DOHH2 (cell line): ENCODE measurements around the gene NYNRIN.

ENCODE experiments used
- H3F3A ChIP-seq: fragments of 200-600 bp; sonication (generic), shearing (Covaris generic); 2 replicates; pipeline ENCODE4 v1.6.0; 2016; ENCODE audit warnings: antibody characterized with exemption, mild to moderate bottlenecking; ENCODE audit not compliant: control insufficient read depth, insufficient read depth
- H3K27ac ChIP-seq: fragments of 200-600 bp; sonication (generic); 2 replicates; pipeline ENCODE4 v1.5.1; 2014; ENCODE audit warnings: low read depth, mild to moderate bottlenecking, low read length, moderate library complexity
- H3K27me3 ChIP-seq: fragments of 200-600 bp; sonication (generic); 2 replicates; pipeline ENCODE4 v1.6.1; 2014; ENCODE audit warnings: mild to moderate bottlenecking, low read length, mixed read lengths; ENCODE audit not compliant: control insufficient read depth
- H3K36me3 ChIP-seq: fragments of 200-600 bp; sonication (generic); 2 replicates; pipeline ENCODE4 v1.6.1; 2014; ENCODE audit warnings: mild to moderate bottlenecking, low read length, moderate library complexity, mixed read lengths; ENCODE audit not compliant: control insufficient read depth
- H3K4me1 ChIP-seq: fragments of 200-600 bp; sonication (generic); 2 replicates; pipeline ENCODE4 v1.6.1; 2014; ENCODE audit warnings: mild to moderate bottlenecking, low read length, mixed read lengths; ENCODE audit not compliant: control insufficient read depth
- H3K4me2 ChIP-seq: fragments of 200-600 bp; sonication (generic); 2 replicates; pipeline ENCODE4 v1.6.0; 2014; ENCODE audit warnings: mild to moderate bottlenecking, low read length, moderate library complexity
- H3K4me3 ChIP-seq: fragments of 200-600 bp; sonication (generic); 2 replicates; pipeline ENCODE4 v1.5.1; 2014; ENCODE audit warnings: mild to moderate bottlenecking, low read length, mixed read lengths
- H3K79me2 ChIP-seq: fragments of 200-600 bp; sonication (generic); 2 replicates; pipeline ENCODE4 v1.6.1; 2014; ENCODE audit warnings: mild to moderate bottlenecking, low read length, mixed read lengths; ENCODE audit not compliant: control insufficient read depth
- H3K9me2 ChIP-seq: fragments of 200-600 bp; sonication (generic); replicated peaks from 2 replicates; pipeline ENCODE4 v1.6.1; 2014; ENCODE audit warnings: mild to moderate bottlenecking, low read length, mixed read lengths; ENCODE audit not compliant: control insufficient read depth
- H3K9me3 ChIP-seq: fragments of 200-600 bp; sonication (generic); 2 replicates; pipeline ENCODE4 v1.6.1; 2014; ENCODE audit warnings: antibody characterized with exemption, low read length, mixed read lengths; ENCODE audit not compliant: control insufficient read depth, insufficient read depth
- H4K20me1 ChIP-seq: fragments of 200-600 bp; sonication (generic); 2 replicates; pipeline ENCODE4 v1.6.0; 2014; ENCODE audit warnings: low read depth, mild to moderate bottlenecking, antibody characterized with exemption, low read length, moderate library complexity; ENCODE audit not compliant: control insufficient read depth, insufficient read depth
- EZH2phosphoT487 ChIP-seq: fragments of 200-600 bp; sonication (generic); IDR thresholded peaks from 2 replicates; pipeline ENCODE4 v1.6.1; 2017; ENCODE audit warnings: borderline replicate concordance, mild to moderate bottlenecking, antibody characterized with exemption, low read length, moderate library complexity, mixed read lengths
- TF ChIP-seq, protein P1 (sequence below): fragments of 200-600 bp; sonication (generic); IDR thresholded peaks from one replicate; pipeline ENCODE4 v1.5.1; 2014; ENCODE audit warnings: antibody characterized with exemption, mild to moderate bottlenecking, low read depth, low read length; ENCODE audit not compliant: poor library complexity, severe bottlenecking

The NYNRIN gene

DNA sequence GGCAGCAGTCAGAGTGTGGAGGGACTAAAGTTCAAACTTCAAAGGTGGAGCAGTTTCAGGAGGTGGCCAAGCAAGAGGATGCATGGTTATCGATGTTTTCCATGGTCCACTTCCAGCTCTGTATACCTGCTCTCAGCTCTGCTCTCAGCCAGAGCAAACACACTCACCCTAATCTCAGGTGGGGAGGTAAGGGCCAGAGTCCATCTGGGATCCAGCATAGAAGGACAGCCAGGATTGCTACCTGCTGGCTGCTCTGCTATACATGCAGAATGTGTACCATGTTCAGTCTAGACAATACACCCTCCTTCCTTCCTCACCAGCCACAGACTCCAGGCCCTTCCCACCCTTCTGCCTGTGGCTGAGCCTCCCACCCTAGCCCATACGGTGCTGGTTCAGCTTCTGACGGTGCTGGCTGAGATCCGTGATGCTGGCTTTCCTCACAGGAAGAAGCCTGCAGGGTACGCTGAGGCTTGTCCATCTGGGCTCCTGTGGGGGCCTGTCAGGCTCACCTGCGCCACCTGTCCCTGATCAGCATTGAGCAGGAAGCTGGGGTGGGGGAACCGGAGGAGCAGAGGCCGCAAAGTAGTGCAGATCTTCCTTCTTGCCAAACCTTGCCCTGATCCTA lies 28.2 kb downstream of the NYNRIN start:
- no peak for TF ChIP-seq EZH2phosphoT487
- TF ChIP-seq, protein P1, sequence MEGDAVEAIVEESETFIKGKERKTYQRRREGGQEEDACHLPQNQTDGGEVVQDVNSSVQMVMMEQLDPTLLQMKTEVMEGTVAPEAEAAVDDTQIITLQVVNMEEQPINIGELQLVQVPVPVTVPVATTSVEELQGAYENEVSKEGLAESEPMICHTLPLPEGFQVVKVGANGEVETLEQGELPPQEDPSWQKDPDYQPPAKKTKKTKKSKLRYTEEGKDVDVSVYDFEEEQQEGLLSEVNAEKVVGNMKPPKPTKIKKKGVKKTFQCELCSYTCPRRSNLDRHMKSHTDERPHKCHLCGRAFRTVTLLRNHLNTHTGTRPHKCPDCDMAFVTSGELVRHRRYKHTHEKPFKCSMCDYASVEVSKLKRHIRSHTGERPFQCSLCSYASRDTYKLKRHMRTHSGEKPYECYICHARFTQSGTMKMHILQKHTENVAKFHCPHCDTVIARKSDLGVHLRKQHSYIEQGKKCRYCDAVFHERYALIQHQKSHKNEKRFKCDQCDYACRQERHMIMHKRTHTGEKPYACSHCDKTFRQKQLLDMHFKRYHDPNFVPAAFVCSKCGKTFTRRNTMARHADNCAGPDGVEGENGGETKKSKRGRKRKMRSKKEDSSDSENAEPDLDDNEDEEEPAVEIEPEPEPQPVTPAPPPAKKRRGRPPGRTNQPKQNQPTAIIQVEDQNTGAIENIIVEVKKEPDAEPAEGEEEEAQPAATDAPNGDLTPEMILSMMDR, result no peak
- Histone ChIP-seq H3K79me2 (peaks cover 20% of the 10 kb centered on the region), H3F3A (no peaks in the 10 kb centered on the region), H3K27me3 (no peaks in the 10 kb centered on the region), H3K4me1 (peaks cover 55% of the 10 kb centered on the region), H3K27ac (no peak overlapping the region), H3K4me3 (no peak overlapping the region), H4K20me1 (peaks cover 3% of the 10 kb centered on the region; the same call in 1 of the 2 replicates), H3K4me2 (no peak overlapping the region), H3K36me3 (peaks cover 10% of the 10 kb centered on the region), H3K9me2 (no peaks in the 10 kb centered on the region), H3K9me3 (no peaks in the 10 kb centered on the region)

DNA sequence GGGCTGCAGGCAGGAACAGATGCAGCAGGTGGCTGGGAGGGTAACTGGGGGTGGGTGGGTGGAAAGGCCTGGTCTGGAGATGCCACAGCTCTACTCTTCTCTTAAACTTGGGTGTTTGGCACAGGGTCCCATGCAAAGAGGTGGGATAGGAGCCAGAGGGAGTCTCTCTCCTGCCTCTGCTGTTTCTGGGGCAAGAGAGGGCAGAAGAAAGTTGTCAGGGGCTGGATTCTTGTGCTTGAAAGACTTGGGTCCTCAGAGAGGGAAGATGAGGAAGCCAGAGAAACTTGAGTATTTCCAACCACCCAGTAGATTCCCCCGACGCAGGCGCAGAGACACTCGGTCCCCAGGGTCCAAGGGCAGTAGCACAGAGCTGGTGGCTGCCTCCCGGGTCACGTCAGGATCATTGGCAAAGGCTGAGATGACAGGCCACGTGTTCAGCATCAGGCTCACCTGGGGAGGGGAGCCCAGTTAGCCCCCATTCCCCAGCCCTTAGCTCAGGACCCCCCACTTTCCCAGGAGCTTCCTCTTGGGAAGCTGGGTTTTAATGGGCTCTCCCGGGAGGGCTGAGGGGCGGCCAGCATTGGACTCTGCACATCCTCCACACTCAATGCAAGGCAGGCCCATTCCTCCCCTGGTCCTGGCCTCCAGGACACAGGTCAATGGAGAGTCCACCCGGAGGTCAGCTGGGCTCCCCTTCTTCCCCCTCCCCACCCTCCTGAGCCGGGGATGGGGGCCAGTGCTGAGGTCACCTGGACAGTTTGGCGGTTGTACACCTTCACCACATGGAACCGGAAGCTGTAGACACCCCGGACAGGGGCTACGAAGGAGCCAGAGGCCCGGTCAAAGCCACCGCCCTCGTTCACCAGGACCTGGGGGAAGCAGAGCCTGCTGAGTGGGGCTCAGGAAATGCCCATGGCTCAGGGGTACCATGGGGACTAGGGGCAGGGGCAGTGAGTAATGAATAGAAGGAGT lies 29.0 kb downstream of the NYNRIN start:
- H4K20me1 ChIP-seq, result peaks cover 6% of the 10 kb centered on the region; the same call in 1 of the 2 replicates
- no peak overlapping the region for H3K4me2 ChIP-seq
- H3K79me2 ChIP-seq, result peaks cover 28% of the 10 kb centered on the region
- H3K27ac ChIP-seq, result no peak overlapping the region
- no peaks in the 10 kb centered on the region for H3K9me3 ChIP-seq
- H3K36me3 ChIP-seq, result peaks cover 18% of the 10 kb centered on the region
- TF ChIP-seq, protein P1, result no peak
- TF ChIP-seq EZH2phosphoT487, result no peak
- H3K9me2 ChIP-seq, result no peaks in the 10 kb centered on the region
- H3K4me3 ChIP-seq, result no peak overlapping the region
- peaks cover 50% of the 10 kb centered on the region for H3K4me1 ChIP-seq
- H3K27me3 ChIP-seq, result no peaks in the 10 kb centered on the region
- H3F3A ChIP-seq, result no peaks in the 10 kb centered on the region

DNA sequence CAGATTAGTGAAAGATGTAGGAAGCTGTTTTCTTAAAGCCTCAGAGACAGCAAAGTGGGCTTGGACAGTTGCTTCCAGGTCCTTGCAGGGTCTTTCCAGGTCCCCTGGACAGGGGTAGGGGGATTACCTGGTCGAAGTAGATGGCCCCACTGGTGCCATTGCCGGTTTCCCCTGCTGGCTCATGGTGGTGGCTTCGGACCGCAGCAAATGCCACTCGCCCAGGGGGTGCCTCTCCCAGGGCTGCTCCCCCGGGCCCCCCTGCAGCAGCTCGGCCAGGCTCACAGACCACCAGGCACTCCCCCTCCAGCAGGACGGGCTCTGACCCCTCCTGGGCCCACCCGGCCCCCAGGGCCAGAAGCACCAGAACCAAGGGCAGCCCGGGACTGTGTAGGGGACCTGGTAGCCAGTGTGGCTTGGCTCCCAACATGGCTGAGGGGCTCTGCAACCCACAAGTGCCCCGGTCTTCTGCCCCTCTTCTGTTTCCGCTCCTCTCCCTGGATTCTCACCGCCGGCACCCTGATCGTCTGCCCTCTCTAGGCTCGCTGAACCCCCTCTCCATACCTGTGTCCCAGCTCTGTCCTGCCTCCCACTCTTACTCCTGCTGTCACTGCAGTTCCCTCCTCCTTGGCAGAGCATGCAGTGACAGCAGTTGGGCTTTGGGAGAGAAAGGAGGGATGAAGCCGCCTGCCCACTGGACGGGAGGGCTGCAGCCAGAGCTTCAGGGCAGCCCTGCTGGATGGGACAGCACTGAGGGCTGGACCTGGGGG lies 30.0 kb downstream of the NYNRIN start:
- no peaks in the 10 kb centered on the region for H3K9me2 ChIP-seq
- H3K27ac ChIP-seq, result no peak overlapping the region
- peaks cover 50% of the 10 kb centered on the region for H3K4me1 ChIP-seq
- peaks cover 28% of the 10 kb centered on the region for H3K36me3 ChIP-seq
- H3K9me3 ChIP-seq, result no peaks in the 10 kb centered on the region
- peaks cover 6% of the 10 kb centered on the region; the same call in 1 of the 2 replicates for H4K20me1 ChIP-seq
- H3K4me3 ChIP-seq, result peak overlapping the region; percentile 94
- TF ChIP-seq, protein P1, result no peak
- no peak for TF ChIP-seq EZH2phosphoT487
- peaks cover 29% of the 10 kb centered on the region for H3K79me2 ChIP-seq
- peak overlapping the region; percentile 94 for H3K4me2 ChIP-seq
- no peaks in the 10 kb centered on the region for H3K27me3 ChIP-seq
- no peaks in the 10 kb centered on the region for H3F3A ChIP-seq
